Inflammatory macrophage treated with lipopolysaccharide for 1 hour (primary cell): ENCODE results near the gene EEF1B2.
"Not testable (repeated sequence)": the region's sequence is repeated elsewhere in the genome, so short reads cannot be mapped to it uniquely, and the experiment has no call there.

Experiments used
- DNase-seq, 2 donors: peaks; one replicate each; pipeline ENCODE4 v3.0.0-alpha.2; 2020 to 2022

EEF1B2 gene

GRCh38 chr2:206164261-206164862 is 4.7 kb downstream of the EEF1B2 start:
- DNase-seq: peak in 1 of 2 donors; percentile 74

DNA sequence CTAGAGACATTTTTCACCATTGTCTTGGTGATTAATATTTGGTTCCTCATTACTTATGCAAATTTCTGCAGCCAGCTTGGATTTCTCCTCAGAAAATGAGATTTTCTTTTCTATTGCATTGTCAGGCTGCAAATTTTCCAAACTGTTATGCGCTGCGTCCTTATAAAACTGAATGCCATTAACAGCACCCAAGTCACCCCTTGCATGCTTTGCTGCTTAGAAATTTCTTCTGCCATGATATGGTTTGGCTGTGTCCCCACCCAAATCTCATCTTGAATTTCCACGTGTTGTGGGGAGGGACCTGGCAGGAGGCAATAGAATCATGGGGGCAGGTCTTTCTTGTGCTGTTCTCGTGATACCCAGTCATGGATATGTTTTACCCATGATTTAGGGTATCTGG is 8.5 kb downstream of the EEF1B2 start:
- DNase-seq: not testable (repeated sequence)

GRCh38 chr2:206171624-206172397 is 12.1 kb downstream of the EEF1B2 start:
- not testable (repeated sequence) for DNase-seq

GRCh38 chr2:206173147-206173546 is 13.5 kb downstream of the EEF1B2 start:
- DNase-seq: no peak

GRCh38 chr2:206176121-206176520 is 16.4 kb downstream of the EEF1B2 start:
- DNase-seq: no peak

DNA sequence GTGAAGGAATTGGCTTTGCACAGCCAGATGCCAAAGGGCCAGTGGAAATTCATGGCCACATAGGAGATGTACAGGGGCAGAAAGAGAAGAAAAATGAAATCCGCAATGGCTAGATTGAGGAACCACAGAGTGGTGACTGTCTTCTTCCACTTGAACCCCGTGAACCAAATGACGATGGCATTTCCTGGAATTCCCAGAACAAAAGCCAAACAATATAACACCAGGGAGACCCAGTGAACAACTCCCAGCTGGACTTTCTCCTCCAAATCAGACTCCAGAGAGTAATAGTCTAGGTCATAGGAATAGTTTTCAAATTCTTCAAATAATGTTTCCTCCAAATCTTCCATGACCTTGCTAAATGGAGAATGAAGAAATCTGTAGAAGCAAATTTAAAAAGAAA is 17.2 kb downstream of the EEF1B2 start:
- DNase-seq: no peak

GRCh38 chr2:206181526-206181925 is 21.8 kb downstream of the EEF1B2 start:
- DNase-seq: not testable (repeated sequence)

- DNase-seq: no peak
These were observed 30.0 kb downstream of the EEF1B2 start for GRCh38 chr2:206189691-206190090.

DNA sequence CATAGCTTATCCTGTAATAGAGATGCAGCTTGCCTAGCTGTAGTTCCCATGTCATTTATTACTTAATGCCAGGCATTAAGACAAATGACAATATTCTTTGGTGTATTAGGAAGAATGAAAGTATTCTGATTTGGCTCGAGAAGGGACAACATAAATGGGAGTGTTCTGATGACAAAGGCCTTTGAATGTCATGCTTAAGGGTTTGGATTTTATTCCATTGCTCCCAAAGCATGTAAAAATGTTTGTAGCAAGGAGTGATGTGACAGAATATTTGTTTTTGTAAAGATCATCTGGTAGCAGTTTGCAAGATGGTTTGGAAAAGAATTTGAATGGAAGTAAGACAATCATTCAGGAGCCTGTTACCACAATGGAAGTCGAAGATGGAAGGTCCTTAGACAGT is 30.4 kb downstream of the EEF1B2 start:
- no peak for DNase-seq

GRCh38 chr2:206190689-206191088 is 31.0 kb downstream of the EEF1B2 start:
- no peak for DNase-seq

- DNase-seq: no peak
These were observed 32.5 kb downstream of the EEF1B2 start for GRCh38 chr2:206192157-206192556.

DNA sequence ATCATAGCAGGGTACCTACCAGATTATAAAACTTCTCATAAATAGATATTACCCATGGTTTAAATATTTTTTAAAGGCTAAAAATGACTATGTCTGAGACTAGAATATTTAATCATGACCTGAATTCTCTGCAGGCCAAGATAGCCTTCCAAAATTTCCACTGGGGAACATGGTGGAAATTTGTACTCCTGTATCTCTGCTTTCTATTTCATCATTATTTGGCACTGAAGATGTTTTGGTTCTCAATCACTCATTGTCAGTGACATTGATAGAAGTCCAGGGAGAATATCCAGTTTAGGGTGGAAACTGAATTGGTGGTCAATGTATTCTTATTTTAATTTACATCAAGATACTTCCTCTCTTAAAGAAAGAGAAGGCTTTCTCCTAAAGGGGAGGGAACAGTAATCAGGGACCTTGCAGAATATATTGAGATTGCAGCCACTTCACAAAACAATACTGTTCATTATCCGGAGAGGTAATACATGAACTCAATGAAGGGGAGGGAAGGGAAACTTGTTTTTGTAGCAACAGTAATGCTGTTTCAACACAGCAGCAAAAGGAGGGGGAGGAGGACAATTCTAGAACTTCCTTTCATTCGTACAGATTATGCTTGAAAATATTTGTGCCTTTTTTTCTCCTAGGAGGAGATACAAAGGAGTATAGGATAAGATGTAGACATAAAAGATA is 34.1 kb downstream of the EEF1B2 start:
- DNase-seq: peak; percentile 29 to 47

DNA sequence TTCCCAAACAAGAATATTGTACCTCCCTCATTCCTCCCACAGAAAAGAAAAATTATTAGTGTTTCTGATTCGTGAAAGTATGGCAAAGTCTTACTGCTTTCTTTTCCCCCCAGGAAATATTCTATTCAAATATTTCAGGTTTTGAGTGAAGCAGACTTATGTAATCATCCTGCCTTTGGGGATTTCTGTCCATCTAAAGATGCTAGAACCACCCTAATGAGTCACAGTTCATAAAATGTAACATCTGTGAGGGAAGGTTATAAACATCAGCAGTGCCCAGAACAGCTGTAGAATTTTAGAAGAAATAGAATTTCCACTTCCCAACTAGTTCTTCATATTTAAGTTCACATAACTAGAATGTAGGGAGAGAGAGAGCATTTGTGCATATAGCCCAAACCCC is 39.0 kb downstream of the EEF1B2 start:
- no peak for DNase-seq

- no peak for DNase-seq
These were observed 41.6 kb downstream of the EEF1B2 start for GRCh38 chr2:206201075-206201848.

- DNase-seq: no peak
These were observed 42.8 kb downstream of the EEF1B2 start for GRCh38 chr2:206202446-206202845.

GRCh38 chr2:206203331-206203730 is 43.6 kb downstream of the EEF1B2 start:
- no peak for DNase-seq

GRCh38 chr2:206204710-206205109 is 45.0 kb downstream of the EEF1B2 start:
- DNase-seq: no peak

DNA sequence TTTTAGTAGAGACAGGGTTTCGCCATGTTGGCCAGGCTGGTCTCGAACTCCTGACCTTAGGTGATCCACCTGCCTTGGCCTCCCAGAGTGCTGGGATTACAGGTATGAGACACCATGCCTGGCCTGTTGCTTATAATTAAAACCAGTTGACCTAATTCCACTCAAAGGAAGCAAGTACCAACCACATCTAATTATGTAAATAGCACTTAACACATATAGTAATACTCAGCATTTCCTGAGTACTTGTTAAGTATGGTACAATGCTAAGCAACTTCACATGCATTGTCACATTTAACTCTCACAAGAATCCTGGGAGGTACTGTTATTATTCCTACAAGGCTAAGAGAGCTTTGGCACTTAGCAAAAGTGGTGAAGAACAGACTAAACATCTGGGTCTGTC is 47.6 kb downstream of the EEF1B2 start:
- DNase-seq: not testable (repeated sequence)

DNA sequence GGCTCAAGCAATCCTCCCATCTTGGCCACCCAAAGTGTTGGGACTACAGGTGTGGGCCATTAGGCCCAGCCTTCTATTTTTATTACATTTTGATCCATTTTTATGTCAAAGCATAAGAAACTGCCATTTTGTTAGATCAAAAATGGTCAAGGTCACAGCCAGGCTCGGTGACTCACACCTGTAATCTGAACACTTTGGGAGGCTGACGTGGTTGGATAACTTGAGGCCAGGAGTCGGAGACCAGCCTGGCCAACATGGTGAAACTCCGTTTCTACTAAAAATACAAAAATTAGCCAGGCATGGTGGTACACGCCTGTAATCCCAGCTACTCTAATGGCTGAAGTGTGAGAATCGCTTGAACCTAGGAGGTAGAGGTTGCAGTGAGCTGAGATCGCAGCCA is 49.2 kb downstream of the EEF1B2 start:
- DNase-seq: no peak

- no peak for DNase-seq
These were observed 52.1 kb downstream of the EEF1B2 start for GRCh38 chr2:206211657-206212255.
